GM19455 (cell line): ENCODE measurements around the gene POLR1G.
"Not testable (repeated sequence)": the region's sequence is repeated elsewhere in the genome, so short reads cannot be mapped to it uniquely, and the experiment has no call there.

Experiments used
- ATAC-seq: cut with Tn5 transposase; IDR thresholded peaks from one replicate; pipeline ENCODE4 v1.9.1; 2021; ENCODE audit not compliant: unreplicated experiment

The POLR1G gene

GRCh38 chr19:45419895-45420294 is 13.5 kb downstream of the POLR1G start:
- ATAC-seq = no peak

GRCh38 chr19:45420356-45420755 is 13.9 kb downstream of the POLR1G start:
- no peak for ATAC-seq

GRCh38 chr19:45420871-45421270 is 14.4 kb downstream of the POLR1G start:
- no peak for ATAC-seq

GRCh38 chr19:45421947-45422498 is 15.6 kb downstream of the POLR1G start:
- ATAC-seq = no peak

GRCh38 chr19:45423033-45423588 is 16.7 kb downstream of the POLR1G start:
- ATAC-seq = no peak

GRCh38 chr19:45423589-45424190 is 17.2 kb downstream of the POLR1G start, which contains the start of gene ERCC1:
Gene ERCC1 (minus strand): TSS chr19:45423917. CDS start chr19:45423374, 543 bp downstream.
- peak; percentile 60 for ATAC-seq

GRCh38 chr19:45424191-45425058 is 18.0 kb downstream of the POLR1G start:
- ATAC-seq = no peak

- ATAC-seq = no peak
Measured at GRCh38 chr19:45428384-45429231, 22.2 kb downstream of the POLR1G start.

- ATAC-seq = not testable (repeated sequence)
Measured at GRCh38 chr19:45429896-45430295, 23.5 kb downstream of the POLR1G start.

GRCh38 chr19:45431008-45431407 is 24.6 kb downstream of the POLR1G start:
- not testable (repeated sequence) for ATAC-seq

GRCh38 chr19:45432543-45432942 is 26.1 kb downstream of the POLR1G start:
- ATAC-seq = not testable (repeated sequence)

GRCh38 chr19:45437328-45437727 is 30.9 kb downstream of the POLR1G start:
- ATAC-seq = no peak

- ATAC-seq = no peak
Measured at GRCh38 chr19:45439190-45439568, 32.7 kb downstream of the POLR1G start.

GRCh38 chr19:45439569-45440258 is 33.3 kb downstream of the POLR1G start:
- peak; percentile 61 for ATAC-seq

GRCh38 chr19:45440259-45440638 is 33.8 kb downstream of the POLR1G start:
- no peak for ATAC-seq

- ATAC-seq = no peak
Measured at GRCh38 chr19:45440873-45441654, 34.6 kb downstream of the POLR1G start.

GRCh38 chr19:45442408-45442777 is 35.9 kb downstream of the POLR1G start:
- no peak for ATAC-seq

- no peak for ATAC-seq
Measured at GRCh38 chr19:45442778-45443461, 36.5 kb downstream of the POLR1G start.
